VCaP (cell line): ENCODE results near the gene C1orf116.

Experiments used
- H3K27ac ChIP-seq: fragments of 450-650 bp; 2 replicates; pipeline ENCODE4 v1.5.1; 2017
- TF ChIP-seq, protein P1 (sequence below): fragments of 450-650 bp; conservative IDR thresholded peaks from 2 replicates; pipeline ENCODE4 v1.5.1; 2017; ENCODE audit warnings: mild to moderate bottlenecking, moderate library complexity

Gene C1orf116

DNA sequence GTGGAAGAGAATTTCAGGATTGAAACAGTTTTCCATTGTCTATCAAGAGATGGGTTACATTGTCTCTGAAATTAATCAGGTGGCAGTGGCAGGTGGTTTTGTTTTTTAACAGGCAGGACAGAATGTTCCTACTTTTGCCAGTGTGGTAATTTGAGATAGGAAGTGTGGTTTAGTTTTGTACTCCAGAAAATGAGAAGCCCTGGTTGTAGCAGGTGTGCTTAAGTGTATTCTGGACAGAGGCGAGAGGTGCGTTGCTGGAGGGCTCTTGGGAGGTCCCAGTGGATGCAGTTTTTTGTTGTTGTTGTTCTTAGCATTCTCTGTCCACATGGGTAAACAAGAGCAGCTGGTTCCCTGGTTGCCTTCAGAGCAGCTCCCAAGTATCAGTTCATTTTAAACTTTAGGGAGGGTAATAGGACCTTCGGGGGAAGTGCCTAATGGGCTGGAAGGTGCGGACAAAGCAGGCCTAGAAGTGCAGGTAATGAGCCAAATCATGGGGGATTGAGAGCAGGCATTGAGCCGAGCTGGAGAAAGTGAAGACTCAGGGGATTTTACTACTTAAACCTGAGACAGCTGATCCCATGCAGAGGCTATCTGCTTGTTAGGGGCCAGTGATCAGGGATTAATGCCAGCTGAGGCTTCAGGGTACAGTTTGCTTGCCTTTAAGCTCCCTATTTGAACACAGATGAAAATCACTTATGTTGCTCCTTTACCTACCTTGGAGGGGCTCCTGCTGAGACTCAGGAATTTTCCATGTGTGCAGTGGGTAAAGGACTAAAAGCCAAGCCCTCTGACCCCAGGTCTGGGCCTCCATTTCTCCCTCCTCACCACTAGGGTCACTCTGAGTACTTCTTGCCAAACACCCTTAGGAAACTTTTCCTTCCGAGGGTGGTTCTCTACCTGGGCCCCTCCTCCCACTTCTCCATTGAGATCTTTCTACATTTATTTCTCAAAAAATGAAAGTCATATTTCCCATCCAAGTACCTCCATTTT, 26.6 kb upstream of the C1orf116 start:
- TF ChIP-seq, protein P1, sequence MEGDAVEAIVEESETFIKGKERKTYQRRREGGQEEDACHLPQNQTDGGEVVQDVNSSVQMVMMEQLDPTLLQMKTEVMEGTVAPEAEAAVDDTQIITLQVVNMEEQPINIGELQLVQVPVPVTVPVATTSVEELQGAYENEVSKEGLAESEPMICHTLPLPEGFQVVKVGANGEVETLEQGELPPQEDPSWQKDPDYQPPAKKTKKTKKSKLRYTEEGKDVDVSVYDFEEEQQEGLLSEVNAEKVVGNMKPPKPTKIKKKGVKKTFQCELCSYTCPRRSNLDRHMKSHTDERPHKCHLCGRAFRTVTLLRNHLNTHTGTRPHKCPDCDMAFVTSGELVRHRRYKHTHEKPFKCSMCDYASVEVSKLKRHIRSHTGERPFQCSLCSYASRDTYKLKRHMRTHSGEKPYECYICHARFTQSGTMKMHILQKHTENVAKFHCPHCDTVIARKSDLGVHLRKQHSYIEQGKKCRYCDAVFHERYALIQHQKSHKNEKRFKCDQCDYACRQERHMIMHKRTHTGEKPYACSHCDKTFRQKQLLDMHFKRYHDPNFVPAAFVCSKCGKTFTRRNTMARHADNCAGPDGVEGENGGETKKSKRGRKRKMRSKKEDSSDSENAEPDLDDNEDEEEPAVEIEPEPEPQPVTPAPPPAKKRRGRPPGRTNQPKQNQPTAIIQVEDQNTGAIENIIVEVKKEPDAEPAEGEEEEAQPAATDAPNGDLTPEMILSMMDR = no peak
- H3K27ac ChIP-seq = no peak overlapping the region

DNA sequence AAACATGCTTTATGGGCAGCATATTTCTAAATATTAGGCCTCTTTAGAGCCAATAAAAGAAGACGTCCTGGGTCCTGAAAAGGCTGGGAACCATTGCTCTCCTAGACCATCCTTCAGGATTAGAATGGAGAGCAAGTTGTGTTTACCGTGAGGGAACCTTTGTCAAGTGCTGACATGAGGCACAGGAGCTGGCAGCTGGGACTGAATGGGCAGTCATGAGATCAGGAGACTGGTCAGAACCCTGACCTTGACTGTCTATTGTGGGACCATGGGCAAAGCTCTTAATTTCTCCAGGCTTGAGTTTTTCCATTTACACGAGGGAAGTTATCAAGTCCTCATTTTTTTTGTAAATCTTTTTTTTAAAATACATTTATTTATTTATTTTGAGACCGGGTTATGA, 25.7 kb upstream of the C1orf116 start:
- TF ChIP-seq, protein P1 = no peak
- no peak overlapping the region for H3K27ac ChIP-seq

DNA sequence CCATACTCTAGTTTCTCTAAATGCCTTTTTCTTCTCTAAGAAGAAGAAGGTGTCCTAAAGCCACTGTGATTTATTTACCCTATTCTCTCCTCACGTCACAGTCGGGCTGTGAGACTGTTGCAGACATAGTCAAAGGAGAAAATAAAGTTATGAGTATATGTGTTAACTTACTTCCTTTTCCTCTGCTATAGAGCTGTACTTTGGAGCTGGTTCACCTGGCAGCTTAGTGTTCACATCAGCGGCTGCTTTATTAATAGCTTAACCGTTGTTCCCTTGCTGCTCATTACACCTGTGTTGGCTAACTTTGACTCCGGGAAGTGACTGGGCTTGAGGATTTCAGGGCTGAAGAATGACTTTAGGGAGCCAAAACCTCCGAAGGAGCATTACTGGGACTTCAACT, 24.1 kb upstream of the C1orf116 start:
- TF ChIP-seq, protein P1 = no peak
- H3K27ac ChIP-seq = no peak overlapping the region

DNA sequence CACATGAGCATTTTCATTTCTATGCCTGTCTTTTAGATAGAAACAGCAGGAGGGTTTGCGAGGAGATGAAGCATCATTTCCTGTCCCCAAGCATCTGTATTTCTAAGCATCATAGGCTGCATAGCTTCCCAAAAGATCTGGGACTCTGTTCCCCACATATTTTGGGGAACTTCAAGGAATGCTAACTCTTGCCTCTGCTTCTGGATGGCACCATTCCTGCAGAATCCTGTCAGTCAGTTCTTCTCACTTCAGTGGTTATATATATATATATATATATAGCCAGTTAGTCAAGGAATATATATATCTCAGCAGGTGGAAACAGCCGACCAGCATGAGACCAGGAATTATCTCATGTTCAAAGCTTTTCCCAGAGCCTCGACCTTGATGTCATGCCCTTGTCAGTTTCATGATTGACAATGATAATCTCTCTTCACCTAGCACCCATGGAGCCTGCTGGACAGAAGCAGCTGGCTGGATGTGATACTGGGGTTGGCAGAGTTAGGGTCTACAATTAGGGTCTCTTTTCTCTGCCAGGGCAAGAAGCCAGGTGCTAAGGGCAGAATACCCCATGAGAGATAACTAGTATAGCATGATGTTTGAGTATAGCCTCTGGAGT, 22.9 kb upstream of the C1orf116 start:
- TF ChIP-seq, protein P1 = no peak
- no peak overlapping the region for H3K27ac ChIP-seq

DNA sequence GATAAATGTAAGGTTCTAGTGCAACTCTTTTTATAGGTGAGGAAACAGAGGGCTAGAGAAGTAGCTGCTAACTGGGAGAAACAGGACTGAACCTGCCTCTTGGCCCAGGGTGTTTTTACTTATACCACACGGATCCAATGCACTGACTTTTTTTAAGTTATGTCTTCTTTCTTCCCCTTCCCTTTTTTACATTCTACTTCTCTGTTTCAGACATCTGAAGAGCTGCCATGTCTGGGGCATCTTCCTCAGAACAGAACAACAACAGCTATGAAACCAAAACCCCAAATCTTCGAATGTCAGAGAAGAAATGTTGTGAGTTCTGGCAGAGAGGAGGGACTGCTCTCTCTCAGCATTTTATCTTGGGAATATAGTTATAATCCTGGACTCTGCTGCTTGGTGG, 21.9 kb upstream of the C1orf116 start:
- peak overlapping the region; percentile 95; the same call in 1 of the 2 replicates for H3K27ac ChIP-seq
- TF ChIP-seq, protein P1 = no peak

DNA sequence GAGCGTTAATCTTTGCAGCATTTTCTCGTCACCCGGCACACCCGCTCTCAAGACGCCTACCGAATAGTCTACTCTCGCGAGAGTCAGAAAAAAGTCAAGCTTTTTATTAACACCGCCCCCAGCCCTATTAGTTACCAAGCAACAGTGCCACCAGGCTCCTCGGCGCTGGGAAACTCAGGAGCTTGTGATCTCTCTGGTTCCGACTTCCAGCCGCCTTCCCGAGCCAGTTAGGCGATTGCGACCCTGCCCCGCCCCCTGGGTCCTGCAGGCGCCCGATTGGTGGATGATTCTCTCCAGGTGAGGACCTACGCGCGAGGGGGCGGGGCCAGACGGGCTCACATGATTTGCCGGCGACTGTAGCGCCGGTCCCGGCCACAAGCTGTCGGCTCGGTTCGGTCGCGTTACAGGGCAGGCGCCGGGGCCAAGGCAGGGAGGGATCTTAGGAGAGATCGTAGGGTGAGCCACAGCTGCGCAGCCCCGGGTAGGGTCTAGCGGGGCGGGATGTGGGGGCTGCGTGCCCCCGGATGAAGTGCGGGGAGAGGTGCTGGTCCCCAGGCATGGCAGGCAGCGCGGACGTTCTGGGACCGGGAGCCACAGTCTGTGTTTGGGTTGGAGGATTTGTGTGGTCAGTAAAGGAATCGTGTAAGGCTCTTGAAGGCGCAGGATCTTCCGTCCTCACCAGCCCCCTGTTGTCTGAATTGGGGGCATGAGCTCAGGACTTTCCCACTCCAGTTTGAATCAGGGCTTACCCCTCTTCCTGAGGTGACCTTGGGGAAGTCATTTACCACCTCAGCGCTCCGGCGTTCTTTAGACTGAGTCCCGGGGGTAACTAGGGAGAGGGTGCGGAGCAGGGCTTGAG, 20.6 kb upstream of the C1orf116 start, which contains the start of gene PFKFB2:
PFKFB2 (plus strand) TSS at position 365 of the 859 bp plus-strand sequence. CDS start 1,443 bp downstream, outside the sequence.
- peak within 1 kb of the TSS; percentile 95 for H3K27ac ChIP-seq
- TF ChIP-seq, protein P1 = peak; percentile 32
